ENCODE measurements around the gene TSPAN15. TPM values are rescaled to one million over a fixed set of nuclear protein-coding genes. Genes with fewer than 3 reads are reported as not detected.
A peak's percentile ranks its signal among the peaks of the same experiment; 100 is the strongest.

The TSPAN15 gene
- total RNA-seq, 1 experiment from 2014 or later, result 2.0 TPM

DNA sequence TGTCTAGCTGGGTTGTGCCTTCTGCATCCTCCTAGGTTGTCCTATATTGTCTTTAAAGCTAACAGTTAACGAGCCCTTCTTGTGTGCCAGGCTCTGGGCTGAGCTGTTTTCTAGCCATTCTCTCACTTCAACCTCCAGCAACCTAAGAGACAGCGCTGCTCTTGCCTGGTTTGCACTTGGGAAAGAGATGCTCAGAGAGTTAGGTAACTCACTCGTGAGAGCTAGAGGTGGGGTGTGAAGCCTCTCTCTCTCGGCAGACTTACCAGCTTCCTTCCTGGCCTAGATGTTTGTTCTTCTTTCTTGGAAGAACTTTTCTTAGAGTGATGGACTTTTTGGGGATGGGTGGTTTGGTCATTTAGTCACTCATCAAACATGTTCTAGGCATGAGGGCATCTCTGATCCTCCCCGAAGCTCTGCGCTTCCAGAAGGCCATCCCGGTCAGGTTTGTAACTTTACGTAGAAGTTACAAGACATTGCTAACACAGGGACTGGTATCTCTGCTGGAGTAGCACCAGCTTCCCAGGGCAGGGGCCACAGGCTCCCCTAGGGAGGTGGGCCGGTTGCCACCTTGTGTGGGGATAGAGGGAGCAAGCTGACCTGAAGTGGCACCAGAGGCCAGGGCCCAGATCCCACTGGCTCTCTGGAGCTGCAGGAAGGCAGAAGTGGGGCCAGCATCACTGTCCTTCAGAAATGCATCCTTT lies 14.3 kb downstream of the TSPAN15 start:
- no peak for DNase-seq (ENCODE audit: low read depth)

DNA sequence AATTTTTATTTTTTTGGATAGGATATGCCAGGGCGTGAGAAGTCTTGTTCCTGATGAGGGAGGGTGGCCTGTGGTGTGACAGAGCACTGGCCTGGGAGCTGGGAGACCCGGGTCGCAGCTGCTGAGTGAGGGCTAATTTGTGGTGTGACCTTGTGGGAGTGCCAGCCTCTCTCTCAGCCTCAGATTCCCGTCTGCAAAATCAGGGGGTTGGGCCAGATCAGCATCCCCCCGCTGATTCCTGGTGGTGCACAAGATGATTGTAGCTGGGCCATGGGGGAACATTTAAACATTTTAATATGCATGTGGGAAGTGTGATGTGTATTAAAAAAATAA lies 14.9 kb downstream of the TSPAN15 start:
- peak; percentile 25 for DNase-seq (ENCODE audit: low read depth)

DNA sequence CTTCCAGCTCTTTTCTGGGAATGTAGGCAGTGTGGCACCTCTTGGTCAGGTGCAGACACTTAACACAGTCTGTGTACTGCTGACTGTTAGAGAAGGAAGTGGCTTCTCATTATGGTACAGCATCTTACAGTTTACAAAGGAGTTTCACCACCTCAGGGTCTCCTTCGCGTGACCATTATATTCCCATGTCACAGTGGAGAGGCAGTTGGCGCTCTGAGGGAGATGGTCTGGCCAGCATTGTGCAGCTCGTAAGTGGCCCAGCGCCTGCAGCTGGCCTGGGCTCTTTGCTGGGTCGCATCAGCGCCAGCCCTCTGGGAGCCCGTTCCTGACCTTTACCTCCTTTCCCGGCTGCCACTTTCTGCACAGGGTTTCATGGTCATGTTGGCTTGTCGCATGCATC lies 15.4 kb downstream of the TSPAN15 start:
- no peak for DNase-seq (ENCODE audit: low read depth)

DNA sequence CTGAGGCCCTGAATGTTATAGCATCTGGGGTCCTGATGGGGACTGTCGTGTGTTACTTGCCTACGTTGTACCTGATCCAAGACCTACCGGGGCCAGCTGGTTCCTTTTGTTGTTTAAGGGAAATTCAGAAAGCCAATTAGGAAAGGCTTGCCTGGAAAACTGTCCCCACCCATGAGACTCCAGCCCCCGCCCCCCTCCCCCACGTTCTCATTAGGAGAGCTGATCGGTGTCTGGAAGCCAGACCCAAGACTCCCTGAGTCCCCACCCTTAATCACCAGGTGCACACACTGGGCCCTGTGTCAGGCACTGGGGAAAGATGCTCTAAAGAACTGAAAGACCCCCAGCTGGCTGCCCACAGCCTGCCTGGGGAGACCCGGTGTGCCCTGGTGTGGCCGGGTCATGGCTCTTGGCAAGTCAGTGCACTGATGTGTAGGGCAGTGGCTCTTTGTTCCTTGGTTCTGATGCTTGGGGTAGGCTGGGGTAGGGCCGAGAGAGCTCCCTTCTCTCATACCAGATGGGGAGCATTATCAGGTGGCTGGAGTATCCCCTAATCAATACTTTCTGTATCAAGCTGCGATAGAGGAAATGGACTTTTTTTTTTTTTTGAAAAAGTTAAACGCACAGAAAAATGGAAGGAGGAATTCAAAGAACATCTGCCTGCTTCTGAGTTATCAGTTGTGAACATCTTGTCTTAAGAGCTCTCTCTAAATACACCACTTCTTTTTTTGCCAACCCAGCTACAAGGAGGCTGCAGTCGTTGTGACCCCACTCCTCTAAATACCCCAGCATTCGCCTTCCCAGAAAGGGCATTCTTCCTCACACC lies 16.9 kb downstream of the TSPAN15 start:
- no peak for DNase-seq (ENCODE audit: low read depth)

DNA sequence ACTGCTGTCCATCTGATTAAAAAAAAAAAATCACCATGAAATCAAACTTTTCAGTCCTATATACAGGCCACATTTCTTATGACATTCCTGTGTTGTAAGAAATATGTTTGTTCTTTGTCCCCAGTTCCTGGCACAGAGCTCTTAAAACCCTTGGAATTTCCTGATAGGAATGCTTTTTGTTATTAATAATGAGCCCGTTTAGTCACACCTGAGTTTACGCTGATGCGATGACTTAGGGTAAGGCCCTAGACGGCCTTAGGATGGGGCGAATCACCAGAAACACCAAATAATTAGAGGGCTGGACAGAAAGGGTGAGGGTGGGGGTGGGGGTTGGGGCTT lies 17.5 kb downstream of the TSPAN15 start:
- no peak for DNase-seq (ENCODE audit: low read depth)

DNA sequence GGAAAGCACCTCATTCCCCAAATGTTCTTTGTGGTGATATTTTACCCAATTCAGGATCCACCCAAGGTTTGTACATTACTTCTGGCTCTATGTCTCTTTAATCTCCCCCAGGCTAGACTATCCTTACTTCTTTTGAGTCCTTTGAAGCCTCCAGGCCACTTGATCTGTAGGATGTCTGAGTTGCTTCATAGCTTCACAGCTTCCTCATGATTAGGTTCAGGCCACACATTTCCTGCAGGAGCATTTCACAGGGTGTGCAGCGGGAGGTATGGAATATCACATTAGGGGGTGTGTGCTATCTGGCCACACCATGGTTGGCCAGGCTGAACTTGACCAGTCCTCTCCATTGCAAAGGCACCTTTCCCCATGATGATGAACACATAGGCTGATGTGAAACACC lies 18.7 kb downstream of the TSPAN15 start:
- DNase-seq (ENCODE audit: low read depth), result no peak

DNA sequence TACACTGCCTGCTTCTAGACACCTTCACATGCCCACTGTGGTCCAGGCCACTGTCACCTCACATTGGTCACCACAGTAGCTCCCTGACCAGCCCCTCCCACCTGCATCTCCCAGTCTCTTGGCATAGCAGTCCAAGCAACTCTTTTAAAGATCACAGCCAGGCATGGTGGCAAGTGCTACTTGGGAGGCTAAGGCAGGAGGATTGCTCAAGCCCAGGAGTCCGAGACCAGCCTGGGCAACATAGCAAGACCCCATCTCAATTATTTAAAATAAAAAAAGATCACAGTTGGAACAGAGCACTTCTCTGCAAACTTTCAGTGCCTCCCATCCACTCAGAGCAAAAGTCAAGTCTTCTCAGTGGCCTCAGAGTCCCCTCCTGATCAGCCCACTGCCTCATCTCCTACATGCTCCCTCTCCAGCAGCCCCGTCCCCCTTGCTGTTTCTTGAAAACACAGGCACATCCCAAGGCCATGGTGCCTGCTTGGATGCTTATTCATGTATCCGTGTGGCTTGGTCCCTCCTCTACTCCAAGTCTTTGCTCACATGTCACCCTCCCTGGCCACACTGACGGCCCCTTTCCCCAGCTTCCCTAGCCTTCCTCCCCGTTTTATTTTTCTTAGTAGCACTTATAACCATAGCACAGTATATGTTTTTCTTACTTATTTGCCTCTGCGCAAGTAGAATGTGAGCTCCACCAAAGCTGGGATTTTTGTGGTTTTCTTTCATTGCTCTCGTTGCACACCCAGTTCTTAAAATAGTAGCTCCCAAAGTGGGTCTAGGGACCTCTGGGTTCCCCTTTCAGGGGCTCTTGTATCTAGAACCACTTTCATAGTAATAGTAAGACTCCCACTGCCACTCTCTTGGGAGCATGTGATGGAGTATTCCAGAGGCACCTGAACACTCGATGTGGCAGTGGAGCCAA lies 19.5 kb downstream of the TSPAN15 start:
- DNase-seq (ENCODE audit: low read depth), result no peak

DNA sequence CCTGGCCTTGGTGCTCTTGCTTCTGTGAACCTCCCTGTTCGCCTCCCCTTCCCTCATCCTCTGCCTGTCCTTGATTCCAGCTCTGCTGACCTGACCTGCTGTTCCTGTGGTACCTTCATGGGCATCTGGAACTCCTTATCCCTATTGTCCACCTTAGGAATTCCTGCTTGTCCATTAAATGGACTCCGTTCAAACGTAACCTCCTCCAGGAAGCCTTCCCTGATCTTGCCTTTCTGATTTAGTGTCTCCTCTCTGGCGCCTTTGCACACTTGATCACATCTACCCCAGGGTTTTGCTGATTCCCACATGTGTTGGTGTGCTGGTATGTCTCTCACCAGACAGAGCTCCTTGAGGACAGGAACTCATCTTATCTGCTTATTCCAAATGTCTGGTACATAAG lies 20.9 kb downstream of the TSPAN15 start:
- no peak for DNase-seq (ENCODE audit: low read depth)

DNA sequence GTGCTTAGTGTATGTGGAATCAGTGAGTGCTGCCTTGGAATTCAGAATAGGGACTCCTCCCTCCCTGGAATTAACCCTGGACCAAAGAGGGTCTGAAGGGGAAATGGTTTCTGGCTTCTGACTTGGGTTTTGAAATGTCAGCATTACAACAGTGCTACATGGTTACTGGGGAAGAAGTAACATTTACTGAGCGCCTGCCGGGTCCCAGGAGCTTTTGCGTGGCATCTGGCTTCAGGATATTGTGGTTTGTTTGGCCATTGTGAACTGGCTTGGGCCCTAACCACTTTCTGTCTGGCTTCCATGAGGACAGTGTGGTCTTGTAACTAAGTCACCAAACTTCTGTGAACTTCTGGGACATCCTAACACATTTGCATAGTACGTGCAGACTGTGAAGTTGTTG lies 21.3 kb downstream of the TSPAN15 start:
- peak; percentile 57 for DNase-seq (ENCODE audit: low read depth)

DNA sequence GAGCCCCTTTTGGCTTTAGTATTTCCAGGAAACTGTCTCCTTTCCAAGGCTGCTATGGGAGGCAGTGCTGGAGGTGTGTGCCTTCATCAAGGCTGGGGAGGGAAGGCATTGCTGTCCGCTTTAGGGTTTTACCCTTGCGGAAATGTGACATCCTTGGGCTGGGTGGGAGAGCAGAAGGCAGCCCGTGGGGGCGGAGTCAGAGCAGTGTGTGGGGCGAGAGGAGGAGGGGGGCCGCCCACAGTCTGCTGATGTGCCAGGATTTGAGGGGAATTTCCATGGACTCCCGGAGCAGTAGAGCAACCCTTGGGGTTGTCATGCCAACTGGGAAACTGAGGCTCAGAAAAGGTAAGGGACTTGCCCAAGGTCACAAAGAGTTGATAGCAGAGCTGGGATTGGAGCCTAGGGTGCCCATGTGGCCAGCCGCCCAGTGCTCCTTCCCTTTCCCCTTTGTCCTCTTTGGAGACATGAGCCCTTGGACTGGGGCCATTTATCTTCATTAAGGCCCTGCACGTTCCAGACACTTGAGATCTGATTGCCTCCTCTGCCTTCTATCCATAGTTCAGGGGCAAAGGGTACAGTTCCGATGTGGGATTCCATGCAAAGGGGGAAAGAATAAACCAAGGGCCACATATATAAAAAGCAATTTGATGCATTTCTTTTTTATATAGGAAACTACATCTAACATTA lies 22.2 kb downstream of the TSPAN15 start:
- DNase-seq (ENCODE audit: low read depth), result no peak

DNA sequence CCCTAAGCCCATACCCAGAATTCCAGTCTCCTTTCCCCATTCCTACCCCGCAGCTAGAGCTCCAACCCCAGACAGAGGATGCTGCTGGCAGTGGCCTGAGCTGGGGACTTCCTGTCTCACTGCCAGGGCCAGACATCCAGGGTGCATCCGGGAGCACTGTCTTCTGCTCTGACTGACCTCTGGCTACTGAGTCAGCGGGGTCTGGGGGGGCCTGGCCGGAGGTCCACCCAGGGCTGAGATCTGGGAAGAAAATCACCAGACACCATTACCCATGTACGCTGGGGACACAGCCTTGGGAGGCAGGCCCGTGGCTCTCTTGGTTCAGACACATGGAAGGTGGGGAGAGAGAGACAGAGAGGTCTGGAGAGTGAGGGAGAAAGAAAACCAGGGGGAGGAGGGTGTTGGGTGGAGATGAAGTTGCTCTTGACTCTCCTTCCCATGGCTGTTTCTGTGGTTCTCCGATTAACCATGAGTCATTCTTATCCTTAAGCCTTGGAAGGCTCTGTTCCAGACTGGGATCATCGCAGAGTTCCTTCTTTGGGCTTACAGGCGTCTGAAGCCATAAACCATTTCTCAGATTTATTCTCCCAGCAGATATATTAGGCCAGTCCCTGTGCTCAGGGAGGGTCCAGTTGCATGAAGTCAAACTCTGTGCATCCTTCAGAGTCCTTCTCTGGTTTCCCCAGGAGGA lies 23.6 kb downstream of the TSPAN15 start:
- peak; percentile 94 for DNase-seq (ENCODE audit: low read depth)

DNA sequence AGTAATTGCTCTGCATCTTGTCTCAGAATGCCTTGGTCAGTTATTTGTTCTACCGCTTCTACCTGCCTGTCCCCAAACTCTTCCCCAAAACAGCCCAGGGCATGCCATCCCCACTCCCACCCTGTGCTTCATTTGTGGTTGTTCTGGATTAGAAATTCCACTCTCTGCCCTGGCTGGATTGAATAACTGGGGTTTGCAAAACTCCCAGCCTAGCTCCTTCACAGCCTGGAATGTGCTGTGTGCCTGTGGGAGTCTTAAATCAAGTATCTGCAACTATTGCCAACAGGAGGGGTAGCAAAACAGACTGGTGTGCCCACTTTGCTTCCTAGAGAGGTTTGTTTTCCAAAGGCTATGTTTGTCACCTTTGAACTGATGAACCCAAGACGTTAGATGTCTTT lies 24.2 kb downstream of the TSPAN15 start:
- peak; percentile 39 for DNase-seq (ENCODE audit: low read depth)

DNA sequence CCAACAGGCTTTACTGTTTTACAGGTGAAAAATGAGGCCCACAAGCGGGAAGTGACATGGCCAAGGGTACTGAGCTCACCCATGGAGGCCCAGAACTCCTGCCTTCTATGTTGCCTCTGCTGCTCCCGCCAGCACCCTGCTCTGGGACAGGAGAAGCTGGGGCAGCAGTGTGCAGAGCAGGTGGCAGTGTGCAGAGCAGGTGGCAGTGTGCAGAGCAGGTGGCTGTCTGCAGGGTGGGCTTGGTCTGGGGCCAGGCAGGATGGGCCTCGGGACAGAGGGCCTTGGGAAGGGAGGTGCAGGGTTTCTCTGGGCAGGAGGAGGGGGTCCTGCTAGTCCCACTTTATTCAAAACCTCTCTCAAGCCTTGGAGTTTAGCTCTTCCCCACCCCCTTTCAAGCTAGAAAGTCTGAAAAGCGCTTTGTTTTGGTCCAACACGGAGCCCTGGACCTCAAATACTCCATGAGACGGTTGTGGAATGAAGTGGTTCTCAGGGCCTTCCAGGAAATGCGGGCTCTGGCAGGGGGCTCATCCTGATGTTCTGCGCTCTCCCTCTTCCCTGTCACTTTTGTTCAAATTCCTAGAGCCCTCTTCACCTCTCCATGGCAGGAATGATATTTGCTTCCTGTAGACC lies 26.8 kb downstream of the TSPAN15 start:
- DNase-seq (ENCODE audit: low read depth), result no peak

DNA sequence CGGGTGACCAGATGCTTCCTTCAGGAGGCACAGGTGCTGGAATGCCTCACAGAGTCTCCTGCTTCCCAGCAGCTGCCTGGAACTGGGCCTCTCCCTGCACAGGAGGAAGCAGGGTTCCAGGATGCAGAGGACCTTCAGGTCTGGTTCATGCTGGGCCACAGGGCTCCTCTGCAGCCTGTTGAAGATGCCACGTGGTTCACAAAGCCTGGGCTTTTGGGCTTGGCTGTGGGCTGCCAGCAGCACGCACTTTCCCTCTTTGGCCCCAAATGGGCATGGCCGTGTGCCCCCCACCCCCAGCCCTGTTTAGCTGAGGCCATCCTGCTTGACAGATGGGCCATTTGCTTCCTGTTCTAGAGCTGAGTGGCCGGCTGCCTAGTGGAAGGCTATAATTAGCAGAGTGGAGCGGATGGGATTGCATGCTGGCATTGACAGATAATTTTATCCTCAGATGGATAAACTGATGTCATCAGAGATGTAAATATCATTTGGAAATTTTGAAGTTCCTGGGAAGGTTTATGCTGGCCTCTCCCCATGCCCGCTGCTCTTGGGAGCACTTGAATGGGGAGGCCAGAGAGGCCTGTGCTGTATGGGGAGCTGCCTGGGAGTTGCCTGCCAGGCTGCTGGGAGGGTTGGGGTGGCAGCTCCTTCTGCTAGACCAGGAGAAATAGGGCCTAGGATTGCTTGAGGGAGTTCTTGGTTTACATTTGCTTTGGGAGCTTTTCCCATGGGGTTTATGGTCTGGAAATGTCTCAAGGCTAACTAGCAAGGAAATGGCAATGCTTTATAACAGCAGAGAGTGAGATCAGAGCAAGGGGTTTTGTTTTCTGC lies 28.2 kb downstream of the TSPAN15 start:
- peak; percentile 40 for DNase-seq (ENCODE audit: low read depth)

DNA sequence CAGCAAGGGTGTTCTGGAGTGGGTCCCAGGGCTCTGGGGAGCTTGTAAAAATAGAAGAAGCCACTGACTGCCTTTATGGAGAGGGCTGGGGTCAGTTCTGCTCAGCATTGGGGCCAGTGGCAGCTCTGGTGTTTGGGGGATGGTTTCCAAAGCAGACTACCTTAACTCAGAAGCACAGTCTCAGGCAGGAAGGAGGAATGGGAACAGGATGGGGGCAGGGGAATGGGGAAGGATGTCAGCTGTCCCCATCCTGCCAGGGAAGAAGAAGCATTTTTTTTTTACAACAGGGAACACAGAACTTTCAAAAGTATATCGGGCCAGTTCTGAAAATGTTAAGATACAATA lies 28.8 kb downstream of the TSPAN15 start:
- peak; percentile 23 for DNase-seq (ENCODE audit: low read depth)

DNA sequence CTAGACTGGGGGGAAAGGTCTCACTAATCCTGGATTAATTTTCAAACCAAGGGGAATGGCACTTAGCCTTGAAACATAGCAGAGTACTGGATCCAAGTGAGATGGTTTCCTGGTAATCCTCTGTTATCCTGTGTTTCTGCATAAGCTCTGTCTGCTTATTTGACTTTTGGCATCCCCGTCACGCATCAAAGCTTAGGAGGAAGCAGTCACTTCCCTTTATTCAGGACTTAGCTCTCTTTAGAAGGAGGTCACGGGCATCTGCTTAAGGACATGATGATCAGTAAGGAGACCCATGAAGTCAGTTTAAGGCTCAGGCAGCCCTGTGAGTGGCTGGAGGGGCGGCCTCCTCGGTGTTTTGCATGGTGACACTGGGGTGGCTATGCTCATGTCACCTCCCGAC lies 30.0 kb downstream of the TSPAN15 start:
- DNase-seq (ENCODE audit: low read depth), result no peak

DNA sequence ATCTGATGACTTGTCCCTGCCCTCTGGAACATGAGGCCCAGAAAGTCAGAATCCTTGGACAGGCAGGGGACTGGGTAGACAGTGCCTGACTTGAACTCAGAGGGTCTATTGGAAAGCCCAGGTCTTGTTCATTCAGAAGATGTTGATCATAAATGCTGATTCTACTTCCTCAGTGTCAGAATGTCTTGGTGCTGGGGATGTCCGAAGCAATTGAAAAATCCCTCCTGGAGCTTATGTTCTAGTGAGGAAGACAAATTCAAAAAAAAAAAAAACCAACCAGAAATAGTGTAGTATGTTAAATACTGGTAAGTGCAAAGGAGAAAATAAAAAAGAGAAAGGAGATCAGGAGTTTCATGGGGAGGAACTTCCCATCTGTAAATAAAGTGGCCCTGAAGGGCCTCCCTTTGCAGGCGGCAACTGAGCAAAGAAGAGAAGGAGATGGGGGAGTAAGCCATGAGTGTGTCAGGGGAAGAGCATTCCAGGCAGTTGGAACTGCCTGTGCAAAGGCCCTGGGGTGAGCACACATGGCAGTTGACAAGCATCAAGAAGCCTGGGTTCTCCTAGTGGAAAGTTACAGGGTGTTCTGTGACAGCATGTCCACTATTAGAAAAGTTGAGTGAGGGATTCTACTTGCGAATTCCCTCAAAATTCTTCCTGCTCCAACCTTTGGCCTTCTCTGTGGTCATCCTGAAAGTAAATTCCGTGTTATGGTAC lies 30.7 kb downstream of the TSPAN15 start:
- no peak for DNase-seq (ENCODE audit: low read depth)

DNA sequence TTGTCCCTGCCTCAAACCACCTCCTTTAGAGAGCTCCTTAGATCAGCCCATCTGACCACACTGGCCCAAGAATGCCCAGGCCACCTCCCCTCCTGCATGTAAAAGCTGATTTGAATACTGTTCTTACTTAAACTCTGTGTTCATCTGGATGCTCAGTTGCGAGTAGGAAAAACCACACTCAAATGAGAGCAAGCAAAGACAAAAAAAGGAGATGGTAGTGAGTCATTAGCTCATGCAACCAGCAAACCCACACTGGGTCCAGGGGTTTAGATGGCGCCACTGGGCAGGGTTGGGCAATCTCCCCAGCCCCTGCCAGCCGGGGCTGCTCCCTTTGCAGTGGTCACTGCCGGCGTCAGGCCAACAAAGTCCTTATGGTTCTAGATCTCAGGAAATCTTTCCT lies 32.7 kb downstream of the TSPAN15 start:
- DNase-seq (ENCODE audit: low read depth), result peak; percentile 70

DNA sequence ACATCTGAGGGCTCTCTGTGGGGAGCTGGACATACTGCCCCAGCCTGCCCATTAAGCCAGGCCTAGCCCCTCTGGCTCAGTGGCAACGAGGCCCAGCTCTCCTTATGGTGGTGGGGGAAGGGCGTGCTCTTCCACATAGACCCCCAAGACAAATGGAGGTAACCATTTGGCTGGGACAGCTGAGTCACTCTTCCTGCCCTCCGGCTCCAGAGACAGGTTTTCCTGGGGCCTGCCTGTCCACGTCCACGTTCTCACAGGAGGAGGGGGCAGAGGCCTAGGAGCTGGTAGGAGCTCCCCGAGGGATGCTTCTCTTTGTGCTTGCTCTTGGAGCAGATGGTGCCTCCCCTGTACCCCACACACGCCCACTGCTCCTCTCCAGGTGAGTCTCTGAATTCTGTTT lies 33.5 kb downstream of the TSPAN15 start:
- DNase-seq (ENCODE audit: low read depth), result no peak

Data from LHCN-M2 (cell line).